Measurements from ENCODE around the gene MYH9.
"Not testable (repeated sequence)": the region's sequence is repeated elsewhere in the genome, so short reads cannot be mapped to it uniquely, and the experiment has no call there.

MYH9 gene

DNA sequence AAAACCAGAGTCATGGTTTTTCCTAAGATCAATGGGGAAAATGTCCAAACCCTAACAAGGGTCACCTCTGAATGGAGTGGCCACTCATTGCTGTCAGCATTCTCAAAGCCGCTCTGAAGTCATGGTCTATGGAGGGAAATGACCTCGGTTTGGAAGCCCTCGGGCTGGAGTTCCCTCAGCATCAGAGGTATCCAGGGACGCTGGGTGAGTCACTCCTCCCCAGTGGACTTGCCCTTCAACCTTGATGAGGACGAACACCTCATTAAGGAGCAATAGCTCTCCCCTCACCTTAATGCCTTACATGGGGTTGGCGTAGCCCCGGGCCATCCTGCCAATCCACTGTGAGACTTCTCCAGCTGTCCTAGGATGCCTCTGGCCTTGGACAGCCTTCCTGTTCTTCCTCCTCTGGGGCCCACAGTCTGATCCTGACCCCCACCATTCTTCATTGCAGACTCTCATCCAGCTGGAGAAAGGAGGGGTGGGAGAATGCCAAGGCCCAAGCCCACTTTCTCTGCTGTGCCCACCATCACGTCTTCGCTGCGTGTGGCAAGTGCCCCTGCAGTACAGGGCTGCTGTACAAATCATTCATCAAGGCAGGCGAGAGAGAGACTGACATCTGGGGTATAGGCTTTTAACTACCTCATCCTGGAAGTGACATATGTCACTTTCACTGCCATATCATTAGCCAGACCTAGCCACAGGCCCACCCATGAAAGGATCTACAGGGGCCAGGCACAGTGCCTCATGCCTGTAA, 25.4 kb upstream of the MYH9 start:
- DNase-seq: no peak

DNA sequence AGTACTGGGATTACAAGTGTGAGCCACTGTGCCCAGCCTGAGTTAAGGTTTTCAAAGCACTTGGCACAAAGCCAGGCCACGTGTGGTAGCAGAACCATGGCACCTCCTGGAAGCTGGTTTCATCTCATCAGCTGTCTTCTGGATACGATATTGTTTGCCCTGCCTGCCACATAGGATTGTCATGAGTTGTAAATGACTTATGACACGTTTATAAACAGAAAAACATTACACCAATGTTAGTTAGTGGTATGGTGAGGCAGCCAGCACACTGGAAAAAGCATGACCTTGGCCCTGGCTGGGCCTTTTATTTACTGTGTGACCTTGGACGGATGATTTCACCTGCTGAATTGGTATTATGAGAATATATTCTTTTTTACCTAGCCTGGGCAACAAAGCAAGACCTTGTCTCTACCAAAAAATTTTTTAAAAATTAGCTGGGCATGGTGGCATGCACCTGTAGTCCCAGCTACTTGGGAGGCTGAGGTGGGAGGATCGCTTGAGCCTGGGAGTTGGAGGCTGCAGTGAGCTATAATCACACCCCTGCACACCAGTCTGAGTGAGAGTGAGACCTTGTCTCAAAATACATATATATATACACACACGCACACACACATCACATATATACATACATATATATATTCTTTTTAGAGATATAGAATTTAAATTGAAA, 24.0 kb upstream of the MYH9 start:
- DNase-seq: no peak

DNA sequence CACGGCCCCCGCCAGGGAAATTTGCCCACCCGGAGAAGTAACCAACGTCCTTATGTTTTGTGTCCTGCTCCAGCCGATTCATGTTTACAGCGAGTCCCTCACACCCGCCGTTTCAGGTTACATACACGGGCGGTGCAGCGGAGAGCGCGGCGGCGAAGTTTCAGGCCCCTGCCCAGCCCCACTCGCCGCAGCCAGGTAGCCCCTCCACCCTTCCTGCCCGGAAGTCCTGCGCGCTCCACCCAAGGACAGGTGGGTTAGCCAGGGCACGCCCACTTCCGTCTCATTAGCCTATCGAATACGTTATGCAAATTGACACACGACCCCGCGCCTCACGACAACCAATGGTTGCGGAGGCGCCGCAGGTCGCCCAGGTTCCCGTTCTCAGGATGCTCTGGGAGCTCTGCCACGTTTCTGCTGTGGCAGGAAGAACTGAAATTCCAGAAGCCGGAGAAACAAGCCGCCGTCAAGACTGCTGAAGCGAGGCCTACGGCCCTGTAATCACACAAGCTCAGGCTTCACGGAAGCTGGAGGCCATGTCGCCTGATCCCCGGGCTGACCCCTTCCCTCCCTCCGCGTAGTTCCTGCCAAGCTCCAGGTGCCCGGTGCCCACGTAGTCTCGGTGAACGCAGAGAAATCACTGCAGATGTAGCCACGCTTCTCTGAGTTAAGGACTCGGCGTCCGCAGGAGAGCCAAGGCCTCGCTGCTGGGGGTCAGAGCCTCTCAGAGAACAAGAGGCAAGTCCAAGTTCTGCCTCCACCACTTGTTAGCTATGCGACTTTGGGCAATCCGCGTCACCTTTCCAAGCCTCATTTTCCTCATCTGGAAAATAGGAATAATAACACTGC, 22.4 kb upstream of the MYH9 start:
- peak; percentile 16 to 50 for DNase-seq

DNA sequence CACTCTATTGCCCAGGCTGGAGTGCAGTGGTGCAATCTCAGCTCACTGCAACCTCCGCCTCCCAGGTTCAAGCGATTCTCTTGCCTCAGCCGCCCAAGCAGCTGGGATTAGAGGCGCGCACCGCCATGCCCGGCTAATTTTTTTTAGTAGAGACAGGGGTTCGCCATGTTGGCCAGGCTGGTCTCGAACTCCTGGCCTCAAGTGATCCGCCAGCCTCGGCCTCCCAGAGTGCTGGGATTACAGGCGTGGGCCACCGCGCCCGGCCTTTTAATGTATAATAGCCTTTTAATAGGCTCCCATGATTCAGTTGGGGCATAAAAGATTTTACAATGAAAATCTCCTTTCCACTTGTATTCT, 21.8 kb upstream of the MYH9 start:
- DNase-seq: not testable (repeated sequence)

DNA sequence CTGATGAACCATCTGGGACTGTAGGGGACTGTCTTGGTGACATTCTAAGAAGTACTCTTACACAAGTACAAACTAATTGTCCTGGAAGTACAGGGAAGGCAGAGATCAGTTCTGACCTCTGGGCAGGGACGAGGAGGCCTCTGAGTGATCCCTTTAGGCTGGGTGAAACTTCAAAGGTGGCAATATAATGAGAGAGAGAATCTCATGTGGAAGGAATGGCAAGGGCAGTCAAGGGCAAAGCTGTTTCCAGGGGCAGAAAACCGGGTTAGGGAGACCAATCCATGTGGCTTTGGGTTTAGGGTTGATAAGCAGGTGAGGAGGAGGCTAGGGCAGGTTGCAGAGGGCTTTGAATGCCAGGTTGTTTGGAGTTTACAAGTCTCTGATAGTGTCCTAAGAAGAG, 21.3 kb upstream of the MYH9 start:
- DNase-seq: no peak

DNA sequence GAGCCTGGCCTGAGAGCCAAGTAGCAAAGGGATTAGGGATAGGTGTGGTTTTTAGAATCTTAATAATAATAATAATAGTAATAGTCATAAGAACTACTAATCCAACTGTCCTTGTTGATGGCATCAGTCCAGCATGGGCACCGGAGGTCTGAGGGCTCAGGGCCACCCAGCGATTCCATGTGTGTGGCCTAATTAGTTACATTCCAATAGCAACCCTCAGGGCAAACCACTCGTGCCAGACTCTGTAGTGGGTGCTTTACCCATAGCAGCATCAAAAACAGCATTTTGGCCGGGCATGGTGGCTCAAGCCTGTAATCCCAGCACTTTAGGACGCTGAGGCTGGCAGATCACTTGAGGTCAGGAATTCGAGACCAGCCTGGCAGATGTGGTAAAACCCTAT, 19.0 kb upstream of the MYH9 start:
- DNase-seq: no peak

DNA sequence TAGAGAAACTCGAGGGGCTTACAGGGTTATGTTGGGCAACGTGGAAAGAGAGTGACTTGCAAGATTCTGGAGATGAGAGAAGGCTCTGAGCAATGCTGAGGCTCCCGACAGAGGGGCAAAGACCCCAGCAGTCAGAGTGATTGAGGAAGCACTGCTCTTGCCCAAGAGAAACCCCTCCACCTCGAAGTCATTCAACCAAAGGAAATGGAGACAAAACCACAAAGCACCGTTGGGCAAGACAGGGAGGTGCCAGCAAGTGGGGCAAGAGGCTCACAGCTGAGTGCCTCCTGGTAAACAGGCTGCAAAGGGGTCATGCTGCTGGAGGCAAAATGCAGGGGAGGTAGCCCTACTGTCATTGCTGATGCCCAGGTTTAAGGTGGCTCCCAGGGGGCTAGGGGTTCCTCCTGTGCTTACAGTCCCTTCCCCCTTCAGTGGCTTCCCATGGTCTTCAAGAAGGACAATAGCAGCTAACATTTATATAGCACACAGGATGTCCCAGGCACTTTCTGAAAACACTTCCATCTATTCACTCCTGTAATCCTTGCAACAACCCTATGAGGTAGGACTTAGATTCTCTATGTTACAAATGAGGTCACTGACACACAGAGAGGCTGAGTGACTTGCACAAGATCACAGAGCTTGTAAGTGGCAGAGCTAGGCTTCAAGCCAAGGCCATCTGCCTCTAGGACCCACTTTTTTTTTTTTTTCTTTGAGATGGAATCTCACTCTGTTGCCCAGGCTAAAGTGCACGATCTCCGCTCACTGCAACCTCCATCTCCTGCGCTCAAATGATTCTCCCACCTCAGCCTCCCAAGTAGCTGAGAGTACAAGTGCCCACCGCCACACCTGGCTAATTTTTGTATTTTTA, 18.1 kb upstream of the MYH9 start:
- DNase-seq: peak; percentile 88 to 93

DNA sequence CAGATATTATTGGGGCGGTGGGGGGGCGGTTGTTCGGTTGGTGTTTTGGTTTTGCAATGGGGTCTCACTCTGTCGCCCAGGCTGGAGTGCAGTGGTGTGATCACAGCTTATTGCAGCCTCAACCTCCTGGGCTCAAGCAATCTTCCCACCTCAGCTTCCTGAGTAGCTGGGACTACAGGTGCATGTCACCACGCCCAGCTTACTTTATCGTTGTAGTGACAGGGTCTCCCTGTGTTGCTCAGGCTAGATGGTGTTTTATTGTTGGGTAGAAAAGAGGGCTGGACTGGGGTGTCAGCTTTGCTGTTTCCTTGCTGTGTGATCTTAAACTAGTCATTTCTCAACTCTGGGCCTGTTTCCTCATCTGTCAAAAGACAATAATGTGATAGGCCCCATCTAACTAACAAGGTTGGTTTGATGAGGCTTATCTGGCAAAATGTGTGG, 17.5 kb upstream of the MYH9 start:
- DNase-seq: peak; percentile 55 to 80

DNA sequence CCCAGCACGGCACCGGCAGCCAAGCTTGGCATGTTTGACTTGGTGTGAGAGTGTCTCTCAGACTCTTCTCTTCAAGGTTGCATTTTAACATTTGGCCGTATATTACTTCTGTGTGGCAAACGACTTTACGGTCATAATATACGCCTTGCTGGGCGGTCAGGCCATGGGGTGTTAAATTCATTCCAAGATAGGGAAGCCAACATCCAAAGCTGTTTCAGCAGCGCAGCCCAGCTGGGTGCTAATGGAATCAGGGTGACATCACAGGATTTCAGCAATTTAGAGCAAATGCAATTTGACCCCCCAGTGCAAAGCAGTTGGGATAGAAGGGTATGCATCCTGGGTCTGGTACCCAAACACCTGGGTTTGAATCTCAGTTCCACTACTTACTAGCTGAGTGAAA, 16.7 kb upstream of the MYH9 start:
- peak in 1 of 2 donors; percentile 48 for DNase-seq

DNA sequence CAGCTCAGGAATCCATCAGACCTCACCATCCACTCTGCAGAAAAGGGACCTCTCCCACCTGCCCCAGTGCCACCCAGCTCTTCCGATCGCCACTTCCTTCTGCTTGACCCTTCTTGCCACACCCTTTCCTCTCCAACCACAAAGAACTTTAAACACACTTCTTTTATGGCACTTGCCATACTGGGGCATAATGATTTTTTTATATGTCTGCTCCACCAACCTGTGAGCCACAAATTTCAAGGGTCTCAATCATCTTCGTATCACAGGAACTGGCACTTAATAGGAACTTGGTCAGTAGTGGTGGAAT, 11.7 kb upstream of the MYH9 start:
- peak; percentile 34 to 48 for DNase-seq

DNA sequence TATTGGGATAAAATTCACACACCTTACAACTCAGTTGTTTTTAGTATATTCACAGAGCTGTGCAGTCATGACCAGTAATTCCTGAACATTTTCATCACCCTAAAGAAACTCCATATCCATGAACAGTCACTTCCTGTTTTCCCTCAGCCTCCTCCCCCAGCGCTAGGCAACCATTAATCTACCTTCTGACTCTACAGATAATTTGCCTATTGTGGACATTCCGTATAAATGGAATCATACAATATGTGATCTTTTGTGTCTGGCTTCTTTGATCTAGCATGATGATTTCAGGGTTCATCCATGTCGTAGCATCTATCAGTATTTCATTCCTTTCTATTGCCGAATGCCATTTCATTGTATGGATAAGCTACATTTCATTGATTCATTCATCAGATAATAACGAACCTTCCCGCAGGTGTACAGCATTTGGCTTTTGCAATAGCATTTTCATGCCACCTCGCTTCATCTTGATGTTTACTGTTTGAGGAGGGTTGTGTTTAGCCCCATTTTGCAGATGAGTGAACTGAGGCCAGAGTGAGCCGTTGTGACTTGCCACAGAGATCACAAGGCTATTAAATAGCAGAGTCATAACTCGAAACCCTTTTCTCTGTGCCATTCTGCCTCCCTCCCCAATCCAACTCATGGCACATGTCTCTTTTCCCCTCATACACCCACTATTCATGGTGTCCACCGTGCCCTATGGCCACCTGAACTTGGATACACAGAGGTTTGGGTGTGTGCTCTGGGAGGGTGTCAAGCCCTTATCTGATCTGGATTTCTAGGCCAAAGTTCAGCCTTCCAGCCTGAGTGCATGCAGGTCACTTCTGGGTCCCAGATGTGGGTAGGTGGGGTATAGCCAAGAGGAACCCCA, 11.1 kb upstream of the MYH9 start:
- no peak for DNase-seq

DNA sequence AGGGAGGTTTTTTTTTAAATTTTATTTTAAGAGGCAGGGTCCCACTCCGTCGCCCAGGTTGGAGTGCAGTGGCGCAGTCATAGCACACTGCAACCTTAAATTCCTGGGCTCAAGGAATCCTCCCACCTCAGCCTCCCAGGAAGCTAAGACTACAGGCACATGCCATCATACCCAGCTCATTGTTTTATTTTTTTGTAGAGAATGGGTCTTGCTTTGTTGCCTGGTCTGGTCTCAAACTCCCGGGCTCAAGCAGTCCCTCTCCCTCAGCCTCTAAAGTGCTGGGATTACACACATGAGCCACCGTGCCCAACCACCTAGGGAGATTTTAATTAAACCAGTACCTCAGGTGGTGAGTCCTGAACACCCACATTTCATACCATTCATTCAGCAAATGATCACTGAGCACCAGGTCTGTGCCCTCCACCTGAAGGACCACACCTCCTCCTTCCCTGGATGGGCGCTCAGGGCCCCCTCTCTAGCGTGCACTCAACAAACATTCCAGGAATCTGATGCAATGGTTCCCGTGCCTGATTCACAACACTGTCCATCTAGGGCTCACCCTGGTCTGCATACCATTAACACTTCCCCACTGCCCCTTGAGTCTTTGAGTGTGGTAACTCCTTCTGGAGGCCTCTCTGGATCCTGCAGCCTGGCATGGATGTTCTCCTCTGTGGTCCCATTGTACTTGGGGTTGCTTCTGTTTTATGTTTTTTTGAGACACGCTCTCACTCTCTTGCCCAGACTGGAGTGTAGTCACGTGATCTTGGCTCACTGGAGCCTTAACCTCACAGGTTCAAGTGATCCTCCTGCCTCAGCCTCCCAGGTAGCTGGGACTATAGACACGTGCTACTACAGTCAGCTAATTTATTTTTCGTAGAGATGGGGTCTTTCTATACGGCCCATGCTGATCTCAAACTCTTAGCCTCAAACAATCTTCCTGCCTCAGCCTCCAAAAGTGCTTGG, 9.6 kb upstream of the MYH9 start:
- DNase-seq: peak; percentile 33 to 35

DNA sequence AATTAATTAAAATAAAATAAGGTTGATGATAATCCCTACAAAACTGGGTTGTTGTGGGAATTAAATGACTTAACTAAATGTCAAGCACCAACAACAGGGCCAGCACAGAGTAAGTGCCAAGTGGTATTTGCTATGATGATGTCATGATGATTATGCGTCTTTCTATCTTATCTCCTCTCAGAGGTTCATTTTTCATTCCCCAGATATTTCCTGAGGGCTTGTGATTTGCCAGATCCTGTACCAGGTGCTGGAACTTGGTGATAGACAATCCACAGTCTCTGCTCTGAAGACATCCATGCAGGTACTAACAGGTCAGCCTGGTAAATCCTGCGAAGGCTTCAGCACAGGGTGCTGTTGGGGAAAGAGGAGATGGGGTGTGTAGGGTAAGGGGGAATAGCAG, 8.1 kb upstream of the MYH9 start:
- DNase-seq: no peak

DNA sequence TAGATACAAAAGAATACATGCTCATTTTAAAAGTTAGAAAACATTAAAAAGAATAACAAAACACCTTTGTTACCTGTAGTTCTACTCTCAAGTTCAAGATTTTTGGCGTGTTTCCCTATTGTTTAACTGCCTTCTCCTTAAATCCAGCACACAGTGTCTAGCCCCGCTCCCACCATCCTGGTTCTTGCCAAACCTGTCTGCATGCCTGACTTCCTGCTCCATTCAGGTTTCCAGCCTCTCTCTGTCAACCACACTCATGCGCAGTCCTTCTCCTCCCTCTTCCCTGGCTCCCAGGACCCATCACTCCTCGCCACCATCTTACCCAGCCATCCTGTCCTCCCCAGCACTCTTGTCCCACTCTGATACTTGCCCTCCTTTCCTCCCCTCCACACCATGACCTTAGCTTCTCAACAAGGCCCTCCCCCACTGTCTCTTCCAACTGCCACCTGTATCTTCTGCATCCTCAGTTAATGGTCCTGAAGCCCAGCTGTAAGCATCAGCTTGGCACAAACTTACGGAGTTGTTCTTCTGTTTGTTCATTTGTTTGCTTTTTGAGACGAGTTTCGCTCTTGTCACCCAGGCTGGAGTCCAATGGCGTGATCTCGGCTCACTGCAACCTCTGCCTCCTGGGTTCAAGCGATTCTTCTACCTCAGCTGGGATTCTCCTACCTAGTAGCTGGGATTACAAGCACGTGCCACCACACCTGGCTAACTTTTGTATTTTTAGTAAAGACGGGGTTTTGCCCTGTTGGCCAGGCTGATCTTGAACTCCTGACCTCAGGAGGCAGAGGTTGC, 7.5 kb upstream of the MYH9 start:
- DNase-seq: no peak

DNA sequence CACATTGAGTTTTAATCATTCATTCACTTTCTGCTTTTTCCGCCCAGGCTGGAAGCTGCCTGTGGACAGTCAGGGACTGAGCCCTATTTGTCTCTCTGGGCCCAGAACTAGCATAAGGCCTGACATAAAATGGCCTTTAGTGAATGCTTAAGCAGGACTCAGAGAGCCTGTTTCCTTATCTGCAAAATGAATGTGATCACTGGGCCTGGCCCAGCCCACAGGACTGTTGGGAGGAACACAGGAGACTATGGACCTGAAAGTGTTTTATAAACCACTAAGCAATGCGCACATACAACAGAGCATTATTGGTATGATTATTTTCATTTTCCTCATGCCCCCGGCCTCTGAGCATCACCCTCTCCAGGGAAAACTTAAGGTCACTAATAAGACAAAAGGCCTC, 3.9 kb upstream of the MYH9 start:
- DNase-seq: no peak

DNA sequence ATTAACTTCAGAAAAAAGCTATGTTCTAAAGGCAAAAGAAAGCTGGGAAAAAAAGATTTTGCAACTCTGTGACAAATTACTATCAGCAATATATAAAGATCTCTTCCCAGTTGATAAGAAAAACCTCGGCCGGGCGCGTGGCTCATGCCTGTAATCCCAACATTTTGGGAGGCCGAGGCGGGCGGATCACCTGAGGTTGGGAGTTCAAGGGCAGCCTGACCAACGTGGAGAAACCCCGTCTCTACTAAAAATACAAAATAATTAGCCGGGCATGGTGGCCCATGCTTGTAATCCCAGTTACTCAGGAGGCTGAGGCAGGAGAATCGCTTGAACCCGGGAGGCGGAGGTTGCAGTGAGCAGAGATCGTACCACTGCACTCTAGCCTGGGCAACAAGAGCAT, 1.4 kb upstream of the MYH9 start:
- DNase-seq: not testable (repeated sequence)

DNA sequence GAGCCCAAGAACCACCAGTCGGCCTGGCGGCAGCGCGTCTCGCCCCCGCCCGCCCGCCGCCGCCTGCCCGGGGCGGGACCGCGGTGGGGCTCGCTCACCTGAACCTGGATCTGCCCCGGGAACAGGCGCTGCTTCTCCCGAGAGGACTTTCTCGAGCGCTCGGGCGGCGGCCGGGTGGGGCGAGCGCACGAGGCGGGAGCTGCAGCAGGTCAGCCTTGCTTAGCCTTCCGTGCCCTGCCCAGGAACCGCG, 133 bp downstream of the MYH9 start:
- DNase-seq: no peak

DNA sequence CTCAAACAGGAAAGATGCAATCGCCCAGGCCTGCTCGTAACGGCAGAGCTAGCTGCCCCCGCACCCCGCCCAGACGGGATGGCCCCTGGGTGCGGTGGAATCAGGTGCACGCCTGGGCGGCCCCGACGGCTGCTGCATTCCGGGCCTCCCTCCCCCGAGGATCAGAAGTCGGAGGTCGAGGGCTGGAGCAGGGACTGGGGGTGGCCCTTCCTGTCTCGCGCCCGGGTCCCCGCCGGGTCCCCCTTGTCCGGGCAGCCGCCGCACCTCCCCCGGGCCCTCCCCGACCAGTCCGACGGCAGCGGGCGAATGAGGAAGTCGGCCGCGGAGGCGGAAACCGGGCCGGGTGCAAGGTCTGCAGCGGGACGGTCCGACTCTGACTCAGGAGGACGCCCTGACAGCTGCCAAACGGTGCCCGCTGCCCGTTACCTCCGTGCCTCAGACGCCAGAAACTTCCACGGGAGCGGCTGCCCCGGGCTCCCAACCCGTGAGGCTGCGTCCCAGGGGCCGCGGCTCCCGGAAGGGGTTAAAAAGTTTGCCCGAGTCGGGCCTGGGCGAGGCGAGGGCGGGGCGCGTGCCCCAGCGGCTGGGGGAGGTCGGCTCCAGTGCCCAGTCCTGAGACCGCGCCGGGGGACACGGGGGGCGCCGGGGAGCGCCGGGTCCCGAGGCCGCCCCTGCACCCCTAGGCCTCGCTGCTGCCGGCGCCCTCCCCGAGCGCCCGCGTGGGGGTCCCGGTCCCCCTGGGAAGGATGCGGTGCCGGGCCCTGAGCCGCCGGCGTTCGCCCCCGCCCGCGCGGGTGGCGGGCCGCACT, 663 bp downstream of the MYH9 start:
- peak; percentile 84 to 92 for DNase-seq

DNA sequence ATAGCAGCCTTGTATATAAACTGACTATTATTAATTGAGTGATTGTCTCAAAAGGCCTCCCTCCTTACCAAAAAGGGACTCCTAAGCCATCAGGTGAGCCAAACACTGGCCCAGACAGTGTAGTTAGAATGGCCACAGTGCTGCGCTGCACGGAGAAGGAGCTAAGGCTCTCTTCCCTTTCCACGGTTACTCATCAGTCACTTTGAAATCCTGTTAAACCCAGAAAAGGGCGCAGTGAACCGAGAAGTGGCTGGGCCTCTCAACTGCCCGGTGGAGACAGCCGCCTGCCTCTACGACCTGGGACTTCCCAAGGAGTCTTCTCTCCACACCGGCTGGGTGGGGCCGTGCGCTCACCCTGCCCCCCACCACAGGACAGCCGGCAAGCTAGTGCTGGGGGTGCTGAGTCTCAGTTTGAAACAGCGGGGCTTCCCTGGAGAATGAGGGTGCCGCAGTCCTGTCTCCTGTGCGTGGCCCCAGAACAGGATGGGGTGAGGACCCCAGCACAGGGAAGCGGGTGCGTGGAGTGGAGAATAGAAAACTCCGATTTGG, 1.3 kb downstream of the MYH9 start:
- DNase-seq: peak; percentile 55 to 66
